Measurements from ENCODE around the gene SNAI3.
A peak's percentile ranks its signal among the peaks of the same experiment; 100 is the strongest.

The SNAI3 gene

DNA sequence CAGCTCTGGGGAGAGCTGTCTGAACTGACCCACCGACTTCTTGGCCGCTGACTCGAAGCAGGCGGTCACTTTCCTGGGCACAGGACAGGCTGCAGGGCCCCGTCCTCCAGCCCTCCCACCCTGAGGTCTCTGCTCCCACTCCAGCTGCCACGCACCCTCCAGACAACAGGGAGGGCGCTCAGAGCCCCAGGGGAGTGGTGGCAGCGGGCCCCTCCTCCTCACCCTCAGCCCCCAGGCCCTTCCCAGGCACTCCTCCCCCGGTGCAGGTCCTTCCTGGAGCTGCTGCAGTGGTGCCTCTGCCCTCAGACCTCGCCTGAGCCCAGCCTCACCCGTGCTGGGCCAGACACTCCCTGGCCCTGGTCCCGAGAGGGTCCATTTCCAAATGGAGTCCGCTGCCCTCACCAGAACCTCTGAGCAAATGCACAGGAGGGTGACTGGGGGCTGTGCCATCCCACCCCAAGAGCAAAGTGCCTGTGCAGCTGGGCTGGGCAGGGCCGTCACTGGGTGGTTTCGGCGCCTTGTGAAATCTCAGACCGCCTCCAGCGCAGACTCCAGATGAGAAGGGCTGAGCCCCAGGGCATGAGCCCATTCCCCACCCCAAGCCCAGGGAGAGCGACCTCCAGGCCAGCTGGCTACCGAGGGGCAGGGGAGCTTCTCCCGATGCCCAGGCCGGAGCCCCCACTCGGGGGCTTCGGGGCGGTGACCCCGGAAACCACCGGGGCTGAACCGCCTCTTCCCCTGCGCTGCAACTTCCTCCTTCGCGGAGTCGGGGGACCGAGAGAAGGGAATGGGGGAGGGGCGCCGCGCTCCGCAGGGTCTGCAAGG lies 36.2 kb downstream of the SNAI3 start:
- peak; percentile 70 for DNase-seq (ENCODE audit: low spot score)

DNA sequence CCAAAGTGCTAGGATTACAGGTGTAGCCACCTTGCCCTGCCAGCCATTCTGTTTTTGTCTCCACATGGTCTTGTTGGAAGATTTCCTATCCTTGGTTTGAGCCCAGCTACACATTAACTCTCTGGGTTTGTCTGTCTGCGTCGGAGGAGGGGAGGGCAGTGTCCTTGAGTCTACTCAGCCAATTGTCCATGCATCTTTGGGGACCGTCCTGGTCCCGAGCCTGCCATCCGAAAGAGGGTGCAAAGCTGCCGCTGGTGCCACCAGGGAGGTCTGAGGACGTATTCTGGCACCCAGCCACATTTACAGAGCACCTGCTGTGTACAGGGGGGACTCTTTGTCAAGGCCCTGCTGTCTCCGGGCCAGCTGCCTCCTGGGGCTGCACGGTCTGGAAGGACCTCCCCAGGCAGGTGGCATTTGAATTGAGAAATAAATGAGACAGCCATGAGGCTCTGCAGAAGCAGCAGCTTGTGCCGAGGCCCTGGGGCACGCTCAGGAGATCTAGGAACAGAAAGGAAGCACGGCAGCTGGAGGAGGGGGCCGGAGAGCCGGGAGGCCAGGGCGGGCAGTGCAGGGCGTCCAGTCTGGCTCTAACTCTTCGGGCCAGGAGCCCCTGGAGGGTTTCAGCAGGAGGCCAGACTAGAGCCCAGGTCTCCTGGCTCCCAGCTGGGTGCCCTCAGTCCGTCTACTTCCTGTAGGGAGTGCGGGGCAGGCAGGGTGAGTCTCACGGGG lies 36.9 kb downstream of the SNAI3 start:
- no peak for DNase-seq (ENCODE audit: low spot score)

- no peak for DNase-seq (ENCODE audit: low spot score)
Measured at GRCh38 chr16:88647178-88648070, 38.9 kb downstream of the SNAI3 start.

- DNase-seq (ENCODE audit: low spot score), result no peak
Measured at GRCh38 chr16:88646345-88647034, 39.8 kb downstream of the SNAI3 start.

- no peak for DNase-seq (ENCODE audit: low spot score)
Measured at GRCh38 chr16:88645941-88646340, 40.4 kb downstream of the SNAI3 start.

GRCh38 chr16:88645455-88645854 lies 40.9 kb downstream of the SNAI3 start:
- DNase-seq (ENCODE audit: low spot score), result no peak

- no peak for DNase-seq (ENCODE audit: low spot score)
Measured at GRCh38 chr16:88643644-88643932, 42.7 kb downstream of the SNAI3 start.

GRCh38 chr16:88642881-88643643 lies 43.2 kb downstream of the SNAI3 start:
- no peak for DNase-seq (ENCODE audit: low spot score)

DNA sequence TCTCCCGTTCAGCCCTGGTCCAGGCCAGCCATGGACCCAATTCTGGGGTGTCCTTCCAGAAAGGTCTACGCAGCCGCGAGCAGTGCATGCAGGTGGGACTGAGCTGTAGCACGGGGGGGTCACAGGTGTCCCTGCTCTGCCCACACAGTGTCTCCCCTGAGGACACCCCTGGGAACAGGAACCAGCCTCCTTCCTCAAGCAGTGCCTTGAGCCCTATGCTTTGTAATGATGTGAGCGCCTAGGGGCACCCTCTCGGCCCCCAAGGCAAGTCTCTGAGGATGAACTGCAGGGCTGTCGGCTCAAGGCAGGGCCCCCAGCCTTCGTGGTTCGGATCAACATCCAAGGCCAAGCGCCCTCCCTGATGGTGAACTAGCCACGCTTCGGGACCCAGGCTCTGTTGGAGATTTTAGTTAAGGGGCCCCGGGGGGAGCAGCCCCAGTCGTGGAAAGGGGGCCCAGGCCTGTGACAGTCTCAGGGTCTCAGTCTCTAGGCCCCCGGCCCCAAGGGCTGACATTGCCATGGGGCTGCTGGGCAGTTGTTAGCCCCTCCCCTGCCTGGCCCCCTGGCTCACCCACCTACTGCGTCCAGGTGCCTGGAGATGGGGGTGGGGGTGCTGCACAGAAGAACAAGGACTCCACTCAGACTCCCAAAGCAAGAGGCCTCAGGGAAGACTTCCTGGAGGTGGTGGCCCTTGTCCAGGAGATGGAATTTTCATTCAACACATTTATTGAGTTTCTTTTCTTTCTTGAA lies 45.6 kb downstream of the SNAI3 start:
- DNase-seq (ENCODE audit: low spot score), result no peak

DNA sequence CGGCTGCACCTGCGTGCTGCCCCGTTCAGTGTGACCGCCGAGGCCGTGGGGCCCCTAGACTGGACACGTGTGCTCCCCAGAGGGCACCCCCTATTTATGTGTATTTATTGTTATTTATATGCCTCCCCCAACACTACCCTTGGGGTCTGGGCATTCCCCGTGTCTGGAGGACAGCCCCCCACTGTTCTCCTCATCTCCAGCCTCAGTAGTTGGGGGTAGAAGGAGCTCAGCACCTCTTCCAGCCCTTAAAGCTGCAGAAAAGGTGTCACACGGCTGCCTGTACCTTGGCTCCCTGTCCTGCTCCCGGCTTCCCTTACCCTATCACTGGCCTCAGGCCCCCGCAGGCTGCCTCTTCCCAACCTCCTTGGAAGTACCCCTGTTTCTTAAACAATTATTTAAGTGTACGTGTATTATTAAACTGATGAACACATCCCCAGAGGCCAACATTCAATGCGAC lies 46.2 kb downstream of the SNAI3 start:
- DNase-seq (ENCODE audit: low spot score), result no peak

GRCh38 chr16:88639231-88640038 lies 46.9 kb downstream of the SNAI3 start:
- DNase-seq (ENCODE audit: low spot score), result peak; percentile 61

GRCh38 chr16:88638323-88639230 lies 47.7 kb downstream of the SNAI3 start, which contains the start of gene IL17C:
TSS of gene IL17C (plus strand) at chr16:88638572. CDS start at chr16:88638642, 70 bp downstream.
- DNase-seq (ENCODE audit: low spot score), result no peak

GRCh38 chr16:88636488-88637265 lies 49.6 kb downstream of the SNAI3 start:
- DNase-seq (ENCODE audit: low spot score), result no peak

GRCh38 chr16:88635671-88636319 lies 50.5 kb downstream of the SNAI3 start:
- no peak for DNase-seq (ENCODE audit: low spot score)

DNA sequence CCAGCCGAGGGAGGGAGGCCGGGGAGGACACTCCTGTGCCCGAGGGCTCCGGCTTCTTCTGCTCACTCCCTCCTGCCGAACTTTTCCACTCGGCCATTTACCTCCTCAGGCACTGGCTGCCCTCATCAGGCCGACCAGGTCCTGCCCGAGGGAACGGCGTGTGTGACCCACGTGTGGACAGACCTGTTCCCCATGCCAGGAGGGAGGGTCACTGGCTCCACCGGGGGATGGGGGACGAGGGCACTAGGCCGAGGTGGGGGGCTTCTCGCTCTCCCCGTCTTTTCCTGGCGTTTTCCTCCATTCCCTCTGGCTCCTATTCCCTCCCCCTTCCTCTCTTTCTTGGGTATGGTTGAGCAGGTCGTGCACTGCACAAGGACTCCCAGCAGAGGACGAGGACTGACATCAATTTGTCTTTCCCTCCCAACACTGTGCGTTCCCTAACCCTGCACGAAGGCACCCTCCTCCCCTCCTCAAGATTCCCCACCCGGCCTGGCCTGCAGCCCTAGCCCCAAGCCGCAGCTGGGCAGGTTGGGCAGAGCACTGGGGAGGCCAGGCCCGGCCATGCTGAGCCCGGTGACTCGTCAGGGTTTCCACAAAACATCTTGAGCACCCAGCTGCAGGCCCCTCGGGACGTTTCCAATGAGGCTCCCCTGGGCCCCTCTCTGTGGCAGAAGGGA lies 51.2 kb downstream of the SNAI3 start:
- DNase-seq (ENCODE audit: low spot score), result no peak
